ENCODE results near the gene KIF5A. TPM values are rescaled to one million over a fixed set of nuclear protein-coding genes. Genes with fewer than 3 reads are reported as not detected.
"Not testable (repeated sequence)": the region's sequence is repeated elsewhere in the genome, so short reads cannot be mapped to it uniquely, and the experiment has no call there.

Gene KIF5A
- total RNA-seq, 6 experiments from 2014 or later = 1.0 to 1.8 (median 1.2) TPM

- Mint-ChIP-seq H3K4me3 (no peak overlapping the region), H3K9me3 (no peaks in the 10 kb centered on the region), H3K27ac (peak overlapping the region; percentile 99), H3K27me3 (ENCODE audit: insufficient read depth) (peaks cover 16% of the 10 kb centered on the region), H3K36me3 (ENCODE audit: low read depth) (peaks cover 74% of the 10 kb centered on the region), H3K4me1 (ENCODE audit: low read depth) (peaks cover 36% of the 10 kb centered on the region)
- DNase-seq = no peak
- TF ChIP-seq CTCF (IDR thresholded peaks at IDR 0.05) = no peak
Observed at GRCh38 chr12:57515408-57515933, 34.4 kb upstream of the KIF5A start.

- Mint-ChIP-seq H3K9me3 (no peaks in the 10 kb centered on the region), H3K4me3 (no peak overlapping the region), H3K27ac (peak overlapping the region; percentile 99), H3K27me3 (ENCODE audit: insufficient read depth) (peaks cover 16% of the 10 kb centered on the region), H3K4me1 (ENCODE audit: low read depth) (peaks cover 39% of the 10 kb centered on the region), H3K36me3 (ENCODE audit: low read depth) (peaks cover 74% of the 10 kb centered on the region)
- DNase-seq = no peak
- TF ChIP-seq CTCF (IDR thresholded peaks at IDR 0.05) = no peak
Observed at GRCh38 chr12:57515934-57516541, 33.8 kb upstream of the KIF5A start.

GRCh38 chr12:57516617-57517153 lies 33.2 kb upstream of the KIF5A start:
- H3K9me3 Mint-ChIP-seq = no peaks in the 10 kb centered on the region
- TF ChIP-seq CTCF (IDR thresholded peaks at IDR 0.05) = no peak
- peak overlapping the region; percentile 89; the same call in 1 of the 2 replicates for H3K4me3 Mint-ChIP-seq
- peaks cover 45% of the 10 kb centered on the region for H3K4me1 Mint-ChIP-seq (ENCODE audit: low read depth)
- H3K27me3 Mint-ChIP-seq (ENCODE audit: insufficient read depth) = peaks cover 16% of the 10 kb centered on the region
- peaks cover 73% of the 10 kb centered on the region for H3K36me3 Mint-ChIP-seq (ENCODE audit: low read depth)
- no peak for DNase-seq
- H3K27ac Mint-ChIP-seq = peak overlapping the region; percentile 99

GRCh38 chr12:57517187-57517586 lies 32.7 kb upstream of the KIF5A start:
- TF ChIP-seq CTCF (IDR thresholded peaks at IDR 0.05) = no peak
- H3K27ac Mint-ChIP-seq = peak overlapping the region; percentile 99
- H3K9me3 Mint-ChIP-seq = no peaks in the 10 kb centered on the region
- peaks cover 68% of the 10 kb centered on the region for H3K36me3 Mint-ChIP-seq (ENCODE audit: low read depth)
- peak overlapping the region; percentile 89 for H3K4me3 Mint-ChIP-seq
- peaks cover 50% of the 10 kb centered on the region for H3K4me1 Mint-ChIP-seq (ENCODE audit: low read depth)
- peaks cover 16% of the 10 kb centered on the region for H3K27me3 Mint-ChIP-seq (ENCODE audit: insufficient read depth)
- peak; percentile 64 for DNase-seq

GRCh38 chr12:57517718-57518117 lies 32.1 kb upstream of the KIF5A start:
- DNase-seq, H3K9me3 Mint-ChIP-seq: not testable (repeated sequence)
- H3K27ac Mint-ChIP-seq = peak overlapping the region; percentile 99
- H3K36me3 Mint-ChIP-seq (ENCODE audit: low read depth) = peaks cover 63% of the 10 kb centered on the region
- peaks cover 51% of the 10 kb centered on the region for H3K4me1 Mint-ChIP-seq (ENCODE audit: low read depth)
- H3K4me3 Mint-ChIP-seq = peak overlapping the region; percentile 89
- peaks cover 16% of the 10 kb centered on the region for H3K27me3 Mint-ChIP-seq (ENCODE audit: insufficient read depth)

- peaks cover 12% of the 10 kb centered on the region for H3K27me3 Mint-ChIP-seq (ENCODE audit: insufficient read depth)
- peaks cover 51% of the 10 kb centered on the region for H3K4me1 Mint-ChIP-seq (ENCODE audit: low read depth)
- H3K4me3 Mint-ChIP-seq = peak overlapping the region; percentile 89
- peaks cover 57% of the 10 kb centered on the region for H3K36me3 Mint-ChIP-seq (ENCODE audit: low read depth)
- no peaks in the 10 kb centered on the region for H3K9me3 Mint-ChIP-seq
- DNase-seq = no peak
- TF ChIP-seq CTCF (IDR thresholded peaks at IDR 0.05) = no peak
- H3K27ac Mint-ChIP-seq = peak overlapping the region; percentile 99
Observed at GRCh38 chr12:57518176-57518919, 31.5 kb upstream of the KIF5A start.
